ENCODE data around the gene SASS6. TPM values are rescaled to one million over a fixed set of nuclear protein-coding genes. Genes with fewer than 3 reads are reported as not detected.

The SASS6 gene
- total RNA-seq, 1 experiment from 2014 or later, result 9.0 TPM

GRCh38 chr1:100137602-100138001, 4.9 kb upstream of the SASS6 start:
- TF ChIP-seq EZH2phosphoT487 (IDR thresholded peaks at IDR 0.05; ENCODE audit: borderline replicate concordance, low read length), result no peak
- TF ChIP-seq EZH2 (IDR thresholded peaks at IDR 0.05; ENCODE audit: low read length, unreplicated experiment), result no peak
- TF ChIP-seq CTCF (conservative IDR thresholded peaks at IDR 0.05; ENCODE audit: low read depth, low read length), result no peak
- Histone ChIP-seq H3K27ac (ENCODE audit: low read length) (no peak overlapping the region), H3K9me3 (ENCODE audit: low read length) (no peaks in the 10 kb centered on the region), H3K4me3 (ENCODE audit: low read length) (no peak overlapping the region), H2AFZ (ENCODE audit: low read length) (no peak overlapping the region), H3K9ac (ENCODE audit: low read length) (no peak overlapping the region), H3K27me3 (ENCODE audit: low read length) (no peaks in the 10 kb centered on the region), H3K36me3 (ENCODE audit: low read depth, low read length) (peaks cover 41% of the 10 kb centered on the region), H4K20me1 (ENCODE audit: low read length) (no peaks in the 10 kb centered on the region), H3K4me2 (ENCODE audit: low read length) (no peak overlapping the region), H3K9me2 (replicated peaks; ENCODE audit: low read length) (no peaks in the 10 kb centered on the region), H3K79me2 (ENCODE audit: low read length) (peaks cover 29% of the 10 kb centered on the region), H3F3A (ENCODE audit: low read length, unreplicated experiment) (no peaks in the 10 kb centered on the region), H3K4me1 (ENCODE audit: insufficient read depth, low read length) (peaks cover 7% of the 10 kb centered on the region)
- DNase-seq (no peak), ATAC-seq (no peak)
- no TSS peak for BruUV-seq (replicated peaks)
- ChIA-PET CTCF (no interaction called here), POLR2A (ENCODE audit: unreplicated experiment) (no interaction called here)
- intact Hi-C loops (cut with micrococcal nuclease), result no loop called here

- Histone ChIP-seq H3F3A (ENCODE audit: low read length, unreplicated experiment) (no peaks in the 10 kb centered on the region), H3K4me2 (ENCODE audit: low read length) (peak overlapping the region; percentile 88), H3K79me2 (ENCODE audit: low read length) (peaks cover 56% of the 10 kb centered on the region), H3K27ac (ENCODE audit: low read length) (no peak overlapping the region), H3K9me2 (replicated peaks; ENCODE audit: low read length) (no peaks in the 10 kb centered on the region), H3K4me1 (ENCODE audit: insufficient read depth, low read length) (peaks cover 28% of the 10 kb centered on the region), H3K36me3 (ENCODE audit: low read depth, low read length) (peaks cover 22% of the 10 kb centered on the region), H3K27me3 (ENCODE audit: low read length) (no peaks in the 10 kb centered on the region), H2AFZ (ENCODE audit: low read length) (no peak overlapping the region), H3K9ac (ENCODE audit: low read length) (no peak overlapping the region), H4K20me1 (ENCODE audit: low read length) (peaks cover 5% of the 10 kb centered on the region), H3K9me3 (ENCODE audit: low read length) (no peaks in the 10 kb centered on the region), H3K4me3 (ENCODE audit: low read length) (peak overlapping the region; percentile 77)
- intact Hi-C loops (cut with micrococcal nuclease), result loop anchor here (5.0 kb wide), 4 partner anchors 48 to 328 kb away; partner anchors contain the start of gene CDC14A
- ATAC-seq, result no peak
- BruUV-seq (replicated peaks), result no TSS peak
- POLR2A ChIA-PET (ENCODE audit: unreplicated experiment), result interaction anchor here (0.6 kb wide), 1 partner anchor 148 kb away, joined by 6 read pairs; no protein-coding TSS in a partner anchor
- 0 out of 2 replicates have a peak, but pooled peaks have one; percentile 19 for TF ChIP-seq CTCF (conservative IDR thresholded peaks at IDR 0.05; ENCODE audit: low read depth, low read length)
- TF ChIP-seq EZH2 (IDR thresholded peaks at IDR 0.05; ENCODE audit: low read length, unreplicated experiment), result no peak
- CTCF ChIA-PET, result no interaction called here
- peak; percentile 10 for DNase-seq
Measured at GRCh38 chr1:100134872-100135271, 2.1 kb upstream of the SASS6 start.

DNA sequence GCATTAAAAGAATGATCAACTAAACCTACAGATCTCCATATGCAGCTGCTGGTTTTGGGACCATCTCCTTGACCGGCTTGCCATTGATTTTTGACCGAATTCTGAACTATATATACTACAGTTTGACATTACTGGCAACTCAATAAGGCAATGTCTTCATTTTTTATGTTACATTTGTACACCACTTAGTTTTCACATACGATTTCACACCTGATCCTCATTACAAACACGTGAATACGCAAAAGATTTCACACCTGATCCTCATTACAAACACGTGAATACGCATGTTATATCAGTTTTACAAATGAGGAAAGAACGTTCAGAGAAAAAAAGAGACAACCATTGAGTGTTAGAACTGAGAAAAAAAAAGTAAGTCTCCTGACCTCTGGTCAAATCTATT, 1.1 kb downstream of the SASS6 start:
- Histone ChIP-seq H3K79me2 (ENCODE audit: low read length) (peaks cover 87% of the 10 kb centered on the region), H4K20me1 (ENCODE audit: low read length) (peaks cover 10% of the 10 kb centered on the region), H3F3A (ENCODE audit: low read length, unreplicated experiment) (no peaks in the 10 kb centered on the region), H3K27me3 (ENCODE audit: low read length) (no peaks in the 10 kb centered on the region), H2AFZ (ENCODE audit: low read length) (0 out of 2 replicates have a peak overlapping the region, but pooled peaks have one; percentile 78), H3K27ac (ENCODE audit: low read length) (no peak overlapping the region), H3K36me3 (ENCODE audit: low read depth, low read length) (no peaks in the 10 kb centered on the region), H3K9ac (ENCODE audit: low read length) (peak overlapping the region; percentile 84), H3K9me2 (replicated peaks; ENCODE audit: low read length) (no peaks in the 10 kb centered on the region), H3K4me2 (ENCODE audit: low read length) (peak overlapping the region; percentile 84), H3K4me1 (ENCODE audit: insufficient read depth, low read length) (peaks cover 29% of the 10 kb centered on the region), H3K9me3 (ENCODE audit: low read length) (no peaks in the 10 kb centered on the region), H3K4me3 (ENCODE audit: low read length) (peak overlapping the region; percentile 77)
- CTCF ChIA-PET, result no interaction called here
- ATAC-seq, result no peak
- TF ChIP-seq CTCF (conservative IDR thresholded peaks at IDR 0.05; ENCODE audit: low read depth, low read length) (no peak), EZH2phosphoT487 (IDR thresholded peaks at IDR 0.05; ENCODE audit: borderline replicate concordance, low read length) (no peak), EZH2 (IDR thresholded peaks at IDR 0.05; ENCODE audit: low read length, unreplicated experiment) (no peak)
- BruUV-seq (replicated peaks), result no TSS peak
- POLR2A ChIA-PET (ENCODE audit: unreplicated experiment), result no interaction called here
- intact Hi-C loops (cut with micrococcal nuclease), result loop anchor here (2.0 to 5.0 kb wide), 5 partner anchors 44 to 326 kb away; partner anchors contain the start of gene CDC14A
- no peak for DNase-seq
